B cell (primary cell): ENCODE results near the gene SEC14L1. TPM values are rescaled to one million over a fixed set of nuclear protein-coding genes. Genes with fewer than 3 reads are reported as not detected.
"Not testable (repeated sequence)": the region's sequence is repeated elsewhere in the genome, so short reads cannot be mapped to it uniquely, and the experiment has no call there.

ENCODE experiments used
- ATAC-seq: fragments of 200-7000 bp; cut with Tn5 transposase; one replicate; pipeline ENCODE4 v1.10.0; 2021; ENCODE audit warnings: low read depth, mild to moderate bottlenecking, moderate number of reproducible peaks, moderate library complexity
- CTCF ChIA-PET: fragments of 350-600 bp; sonication (Branson Sonifier 250); formaldehyde crosslinking; loops from one replicate; lab custom pipeline; 2021; ENCODE audit warnings: antibody characterized with exemption, inconsistent platforms; lab: Charles Lee
- POLR2A ChIA-PET: fragments of 350-600 bp; sonication (Branson Sonifier 250); formaldehyde crosslinking; loops from one replicate; lab custom pipeline; 2021; ENCODE audit warnings: antibody characterized with exemption; lab: Charles Lee
- DNase-seq: peaks from one replicate; pipeline ENCODE4 v3.0.0; 2013
- H2AFZ ChIP-seq: 2 replicates; pipeline ENCODE4 v1.6.1; 2012; ENCODE audit warnings: mild to moderate bottlenecking, low read depth, low read length; ENCODE audit not compliant: insufficient read depth, poor library complexity, severe bottlenecking
- H3K27ac ChIP-seq, 2 donors: 1 replicate in 1 of 2; 2 replicates in 1 of 2; pipeline ENCODE4 v1.5.1; 2012 to 2013; ENCODE audit warnings: low read length in 2 of 2, mild to moderate bottlenecking in 2 of 2, moderate library complexity in 1 of 2
- H3K27me3 ChIP-seq, 4 experiments: fragments of 200-600 bp in 1 of 4; sonication (generic) in 1 of 4; replicated peaks in 1 of 4; 1 replicate in 2 of 4; 2 replicates in 2 of 4; pipeline versions ENCODE4 v1.6.1 to v1.7.0; 2013 to 2016; ENCODE audit warnings: low read length in 3 of 4, mild to moderate bottlenecking in 2 of 4, mixed read lengths in 1 of 4, moderate library complexity in 1 of 4; ENCODE audit not compliant: insufficient read depth in 4 of 4, control insufficient read depth in 3 of 4; ENCODE audit errors: control extremely low read depth in 1 of 4
- H3K36me3 ChIP-seq, 2 experiments: replicated peaks in 1 of 2; 1 replicate in 1 of 2; 2 replicates in 1 of 2; pipeline versions ENCODE4 v1.6.1 to v1.7.1; 2013; ENCODE audit warnings: low read length in 1 of 2; ENCODE audit not compliant: insufficient read depth in 2 of 2, control insufficient read depth in 1 of 2; ENCODE audit errors: control extremely low read depth in 1 of 2, extremely low read depth in 1 of 2
- H3K4me1 ChIP-seq, 2 donors: fragments of 200-600 bp in 1 of 2; sonication (generic) in 1 of 2; 1 replicate in 1 of 2; 2 replicates in 1 of 2; pipeline versions ENCODE4 v1.5.1 to v1.6.1; 2013 to 2017; ENCODE audit warnings: low read length in 2 of 2; ENCODE audit not compliant: control insufficient read depth in 2 of 2, insufficient read depth in 2 of 2
- H3K4me2 ChIP-seq: replicated peaks from 2 replicates; pipeline ENCODE3; 2012; ENCODE audit warnings: mild to moderate bottlenecking, low read depth, low read length; ENCODE audit not compliant: poor library complexity, severe bottlenecking
- H3K4me3 ChIP-seq, 5 experiments: fragments of 200-600 bp in 1 of 5; sonication (generic) in 1 of 5; 1 replicate in 3 of 5; 2 replicates in 2 of 5; pipeline versions ENCODE4 v1.5.1 to v1.7.0; 2011 to 2016; ENCODE audit warnings: low read length in 4 of 5, mild to moderate bottlenecking in 4 of 5, low read depth in 2 of 5, control low read depth in 1 of 5, moderate library complexity in 1 of 5; ENCODE audit not compliant: insufficient read depth in 1 of 5; ENCODE audit errors: control extremely low read depth in 1 of 5, extremely low read depth in 1 of 5
- H3K79me2 ChIP-seq: fragments of 200-600 bp; sonication (generic); one replicate; pipeline ENCODE4 v1.6.0; 2016; ENCODE audit warnings: low read length; ENCODE audit not compliant: control insufficient read depth, insufficient read depth
- H3K9ac ChIP-seq: fragments of 200-600 bp; sonication (generic); 2 replicates; pipeline ENCODE4 v1.6.1; 2017; ENCODE audit warnings: mild to moderate bottlenecking, low read length, moderate library complexity
- H3K9me3 ChIP-seq, 3 donors: one replicate each; pipeline versions ENCODE4 v1.6.1 to v1.7.1; 2013; ENCODE audit warnings: low read length in 2 of 3; ENCODE audit not compliant: control insufficient read depth in 2 of 3, insufficient read depth in 1 of 3; ENCODE audit errors: control extremely low read depth in 1 of 3
- H4K20me1 ChIP-seq: 2 replicates; pipeline ENCODE4 v1.6.0; 2012; ENCODE audit warnings: mild to moderate bottlenecking, low read length; ENCODE audit not compliant: insufficient read depth, control insufficient read depth, poor library complexity, severe bottlenecking
- H3K27ac Mint-ChIP-seq: one replicate; pipeline ENCODE4 v1.8.0; 2021; ENCODE audit warnings: mixed read lengths
- H3K27me3 Mint-ChIP-seq: one replicate; pipeline ENCODE4 v1.8.0; 2021; ENCODE audit warnings: mixed read lengths
- H3K4me1 Mint-ChIP-seq: one replicate; pipeline ENCODE4 v1.8.0; 2021; ENCODE audit warnings: mixed read lengths
- H3K4me3 Mint-ChIP-seq: one replicate; pipeline ENCODE4 v1.8.0; 2021; ENCODE audit warnings: mixed read lengths
- H3K9me3 Mint-ChIP-seq: one replicate; pipeline ENCODE4 v1.8.0; 2022; ENCODE audit warnings: mixed read lengths; ENCODE audit not compliant: insufficient read depth
- CTCF ChIP-seq: fragments of 200-600 bp; IDR thresholded peaks from one replicate; pipeline ENCODE4 v1.8.0; 2022; ENCODE audit warnings: antibody characterized with exemption, mild to moderate bottlenecking
- EZH2 ChIP-seq: IDR thresholded peaks from 2 replicates; pipeline ENCODE4 v1.6.1; 2012; ENCODE audit warnings: borderline replicate concordance, low read depth, mild to moderate bottlenecking, moderate library complexity, low read length; ENCODE audit not compliant: insufficient read depth, poor library complexity, severe bottlenecking
- WGBS: methylation state at CpG from one replicate; pipeline ENCODE4 v1.1.5; 2013; ENCODE audit warnings: missing lambda C conversion rate; ENCODE audit not compliant: insufficient coverage; 5-methylcytosine and 5-hydroxymethylcytosine counted together
- intact Hi-C: fragments of 100-400 bp; cut with micrococcal nuclease; formaldehyde crosslinking; loops from one replicate; pipeline ENCODE4 v1.10.0; 2022
- polyA plus RNA-seq: library from polyadenylated mRNA; depleted of rRNA; stranded (reverse); fragments of >200 nt; gene quantifications from 2 replicates; pipeline ENCODE4 v1.2.3, GENCODE V29; 2012
- total RNA-seq, 2 donors: library from RNA; stranded (reverse); fragments of 120-200 nt in 1 of 2; gene quantifications; 1 replicate in 1 of 2; 2 replicates in 1 of 2; pipeline versions ENCODE4 v1.2.3 to v1.2.4, GENCODE V29; 2013 to 2022

Gene SEC14L1
- total and polyA plus RNA-seq, 2 donors (not counting 1 experiment from before 2014, with no cell fraction given): 37.7 to 103 TPM

- POLR2A ChIA-PET: no interaction called here
- no peak overlapping the region for H3K27ac Mint-ChIP-seq
- no peak overlapping the region for H3K4me3 ChIP-seq
- no peak for TF ChIP-seq EZH2
- no peak for TF ChIP-seq CTCF
- no peak overlapping the region for H3K4me2 ChIP-seq
- peaks cover 97% of the 10 kb centered on the region for H3K79me2 ChIP-seq
- intact Hi-C loops: no loop called here
- no peak overlapping the region for H3K27ac ChIP-seq
- no peaks in the 10 kb centered on the region for H3K27me3 ChIP-seq
- DNase-seq (no peak), ATAC-seq (no peak)
- no peaks in the 10 kb centered on the region for H3K9me3 Mint-ChIP-seq
- no peak overlapping the region for H2AFZ ChIP-seq
- whole genome bisulfite sequencing: 91% methylated on average over 3 of the region's 3 CpGs
- H3K36me3 ChIP-seq: peaks cover 3 to 20% of the 10 kb centered on the region in 2 experiments
- H3K9me3 ChIP-seq: no peaks in the 10 kb centered on the region
- CTCF ChIA-PET: interaction anchor here (1.4 kb wide), 1 partner anchor 58 kb away, joined by 3 read pairs; no protein-coding TSS in a partner anchor
- H3K27me3 Mint-ChIP-seq: no peaks in the 10 kb centered on the region
- H4K20me1 ChIP-seq: peaks cover 86% of the 10 kb centered on the region
- H3K4me3 Mint-ChIP-seq: no peak overlapping the region
- no peaks in the 10 kb centered on the region for H3K4me1 ChIP-seq
- no peak overlapping the region for H3K9ac ChIP-seq
- H3K4me1 Mint-ChIP-seq: peaks cover 39% of the 10 kb centered on the region
Observed at GRCh38 chr17:77155125-77155524, 14.4 kb downstream of the SEC14L1 start.

GRCh38 chr17:77157766-77158165 lies 17.0 kb downstream of the SEC14L1 start:
- H3K27ac ChIP-seq, intact Hi-C loops, DNase-seq, H3K4me3 ChIP-seq, ATAC-seq, H3K4me3 Mint-ChIP-seq, H3K27ac Mint-ChIP-seq, H2AFZ ChIP-seq, H3K9ac ChIP-seq, H3K4me2 ChIP-seq, CTCF ChIA-PET, H3K27me3 ChIP-seq, POLR2A ChIA-PET, H3K9me3 ChIP-seq, H3K9me3 Mint-ChIP-seq, H3K36me3 ChIP-seq, H3K4me1 ChIP-seq, H3K27me3 Mint-ChIP-seq: not testable (repeated sequence)
- peaks cover 77% of the 10 kb centered on the region for H4K20me1 ChIP-seq
- WGBS: 100% methylated on average over 2 of the region's 6 CpGs
- H3K79me2 ChIP-seq: peaks cover 94% of the 10 kb centered on the region
- H3K4me1 Mint-ChIP-seq: peaks cover 56% of the 10 kb centered on the region
